ENCODE measurements around the gene MEIOB.
"Not testable (repeated sequence)": the region's sequence is repeated elsewhere in the genome, so short reads cannot be mapped to it uniquely, and the experiment has no call there.

MEIOB gene

GRCh38 chr16:1871974-1872635, at the start of gene MEIOB:
Gene MEIOB, minus strand, starts transcription at chr16:1872164. Its CDS starts 3,989 bp downstream, at chr16:1868175.
- DNase-seq (ENCODE audit: low spot score), result no peak

- no peak for DNase-seq (ENCODE audit: low spot score)
Measured at GRCh38 chr16:1920727-1921171, 48.8 kb upstream of the MEIOB start.

- not testable (repeated sequence) for DNase-seq (ENCODE audit: low spot score)
Measured at GRCh38 chr16:1920122-1920521, 48.2 kb upstream of the MEIOB start.

GRCh38 chr16:1919327-1919998, 47.5 kb upstream of the MEIOB start:
- DNase-seq (ENCODE audit: low spot score), result no peak

GRCh38 chr16:1918351-1919326, 46.7 kb upstream of the MEIOB start, which contains the start of gene HS3ST6:
Gene HS3ST6, minus strand, starts transcription at chr16:1918415. Its CDS starts 92 bp downstream, at chr16:1918323.
- DNase-seq (ENCODE audit: low spot score), result no peak

- DNase-seq (ENCODE audit: low spot score), result no peak
Measured at GRCh38 chr16:1917665-1918350, 45.8 kb upstream of the MEIOB start.

GRCh38 chr16:1917056-1917664, 45.2 kb upstream of the MEIOB start:
- no peak for DNase-seq (ENCODE audit: low spot score)

GRCh38 chr16:1916640-1916990, 44.7 kb upstream of the MEIOB start:
- DNase-seq (ENCODE audit: low spot score), result no peak

GRCh38 chr16:1915732-1916639, 44.0 kb upstream of the MEIOB start:
- DNase-seq (ENCODE audit: low spot score), result no peak

- DNase-seq (ENCODE audit: low spot score), result no peak
Measured at GRCh38 chr16:1914988-1915387, 43.0 kb upstream of the MEIOB start.

- no peak for DNase-seq (ENCODE audit: low spot score)
Measured at GRCh38 chr16:1914084-1914608, 42.2 kb upstream of the MEIOB start.

GRCh38 chr16:1913327-1914083, 41.5 kb upstream of the MEIOB start:
- DNase-seq (ENCODE audit: low spot score), result no peak

GRCh38 chr16:1912215-1912543, 40.2 kb upstream of the MEIOB start:
- DNase-seq (ENCODE audit: low spot score), result no peak

- DNase-seq (ENCODE audit: low spot score), result no peak
Measured at GRCh38 chr16:1911467-1912214, 39.7 kb upstream of the MEIOB start.

GRCh38 chr16:1909561-1910231, 37.7 kb upstream of the MEIOB start:
- no peak for DNase-seq (ENCODE audit: low spot score)

GRCh38 chr16:1908983-1909382, 37.0 kb upstream of the MEIOB start:
- DNase-seq (ENCODE audit: low spot score), result no peak

- no peak for DNase-seq (ENCODE audit: low spot score)
Measured at GRCh38 chr16:1908184-1908583, 36.2 kb upstream of the MEIOB start.

GRCh38 chr16:1907226-1907860, 35.4 kb upstream of the MEIOB start:
- no peak for DNase-seq (ENCODE audit: low spot score)
